BE2C (cell line): Measurements from ENCODE around the gene ABCB11.
"Not testable (repeated sequence)": the region's sequence is repeated elsewhere in the genome, so short reads cannot be mapped to it uniquely, and the experiment has no call there.

Source experiments
- DNase-seq: peaks from one replicate; pipeline ENCODE4 v3.0.0-alpha.2; 2020
- H3K27me3 ChIP-seq: fragments of 250-450 bp; sonication (Bioruptor Pico); 2 replicates; pipeline ENCODE4 v1.5.1; 2020; ENCODE audit warnings: mild to moderate bottlenecking
- H3K36me3 ChIP-seq: fragments of 250-450 bp; sonication (Bioruptor Pico); 2 replicates; pipeline ENCODE4 v1.5.1; 2020; ENCODE audit warnings: mild to moderate bottlenecking
- H3K4me1 ChIP-seq: fragments of 250-450 bp; sonication (Bioruptor Pico); 2 replicates; pipeline ENCODE4 v1.5.1; 2020
- H3K4me3 ChIP-seq: 2 replicates; pipeline ENCODE4 v1.5.1; 2011; ENCODE audit warnings: low read depth, low read length
- H3K9me3 ChIP-seq: fragments of 250-450 bp; sonication (Bioruptor Pico); 2 replicates; pipeline ENCODE4 v1.5.1; 2020
- CTCF ChIP-seq: IDR thresholded peaks from 2 replicates; pipeline ENCODE4 v1.5.1; 2012; ENCODE audit warnings: mild to moderate bottlenecking, low read depth, low read length

ABCB11 gene

GRCh38 chr2:169065422-169065821 lies 34.3 kb upstream of the ABCB11 start:
- Histone ChIP-seq H3K9me3 (no peaks in the 10 kb centered on the region), H3K36me3 (no peaks in the 10 kb centered on the region), H3K4me1 (no peaks in the 10 kb centered on the region), H3K27me3 (no peaks in the 10 kb centered on the region), H3K4me3 (no peak overlapping the region)
- no peak for DNase-seq
- TF ChIP-seq CTCF: no peak

GRCh38 chr2:169064199-169064598 lies 33.1 kb upstream of the ABCB11 start:
- H3K4me1 ChIP-seq, H3K27me3 ChIP-seq, H3K9me3 ChIP-seq, H3K4me3 ChIP-seq, DNase-seq, H3K36me3 ChIP-seq: not testable (repeated sequence)

- not testable (repeated sequence) for H3K9me3 ChIP-seq, H3K27me3 ChIP-seq, H3K36me3 ChIP-seq, H3K4me1 ChIP-seq, H3K4me3 ChIP-seq, DNase-seq
Observed at GRCh38 chr2:169054575-169054974, 23.5 kb upstream of the ABCB11 start.

GRCh38 chr2:169050476-169051240 lies 19.5 kb upstream of the ABCB11 start:
- no peaks in the 10 kb centered on the region for H3K9me3 ChIP-seq
- DNase-seq: no peak
- H3K4me1 ChIP-seq: no peaks in the 10 kb centered on the region
- no peak for TF ChIP-seq CTCF
- no peak overlapping the region for H3K4me3 ChIP-seq
- H3K36me3 ChIP-seq: no peaks in the 10 kb centered on the region
- no peaks in the 10 kb centered on the region for H3K27me3 ChIP-seq

- no peaks in the 10 kb centered on the region for H3K4me1 ChIP-seq
- TF ChIP-seq CTCF: no peak
- no peaks in the 10 kb centered on the region for H3K27me3 ChIP-seq
- no peaks in the 10 kb centered on the region for H3K36me3 ChIP-seq
- H3K9me3 ChIP-seq: no peaks in the 10 kb centered on the region
- DNase-seq: no peak
- no peak overlapping the region for H3K4me3 ChIP-seq
Observed at GRCh38 chr2:169049142-169049541, 18.0 kb upstream of the ABCB11 start.

GRCh38 chr2:169047256-169048250 lies 16.4 kb upstream of the ABCB11 start:
- no peaks in the 10 kb centered on the region for H3K27me3 ChIP-seq
- TF ChIP-seq CTCF: no peak
- H3K36me3 ChIP-seq: no peaks in the 10 kb centered on the region
- DNase-seq: no peak
- no peak overlapping the region for H3K4me3 ChIP-seq
- H3K9me3 ChIP-seq: no peaks in the 10 kb centered on the region
- H3K4me1 ChIP-seq: no peaks in the 10 kb centered on the region
